NCI-H2107 treated with DMSO at 0.1 percent for 48 hours (cell line): ENCODE results near the gene ARID5B.

ENCODE experiments used
- DNase-seq: peaks from one replicate; lab custom pipeline; 2025; ENCODE audit not compliant: unreplicated experiment; lab: John Stamatoyannopoulos, UW

Gene ARID5B

GRCh38 chr10:61987951-61988379, 86.5 kb downstream of the ARID5B start:
- no peak for DNase-seq

DNA sequence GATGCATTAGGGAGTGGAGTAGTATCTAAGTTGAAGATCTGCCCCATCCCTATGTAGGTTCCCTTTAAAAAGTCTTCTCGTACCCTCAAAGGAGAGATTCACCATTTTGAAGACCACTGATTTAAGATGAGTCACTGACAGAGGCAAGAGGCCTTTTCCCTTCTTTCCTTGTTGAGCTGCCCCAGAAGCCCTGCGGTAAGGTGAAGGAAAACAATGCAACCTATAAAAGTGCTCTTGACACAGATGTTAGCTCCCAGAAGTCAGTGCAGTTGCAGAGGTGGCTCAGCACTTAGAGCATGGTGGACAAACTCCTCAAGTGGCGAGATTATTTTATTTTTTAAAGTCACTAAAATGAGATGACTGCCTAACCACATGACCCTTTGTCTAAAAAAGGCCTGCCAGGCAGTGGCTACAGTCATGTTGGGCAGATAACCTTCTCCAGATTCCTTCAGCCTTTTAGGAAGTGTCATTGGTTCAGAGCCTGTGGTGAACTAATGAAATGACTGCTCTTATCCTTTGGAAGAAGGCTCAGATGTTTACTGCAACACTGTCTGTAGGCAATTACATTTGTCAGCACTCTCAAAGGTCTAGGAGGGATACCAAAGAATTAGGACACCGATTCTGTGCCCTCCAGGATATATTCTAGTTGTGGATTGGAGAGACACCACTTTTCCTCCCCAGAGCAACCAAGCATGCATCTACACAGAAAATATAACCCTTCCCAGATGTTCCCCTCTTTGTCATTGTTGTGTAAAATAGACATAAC, 88.7 kb downstream of the ARID5B start:
- DNase-seq: no peak

DNA sequence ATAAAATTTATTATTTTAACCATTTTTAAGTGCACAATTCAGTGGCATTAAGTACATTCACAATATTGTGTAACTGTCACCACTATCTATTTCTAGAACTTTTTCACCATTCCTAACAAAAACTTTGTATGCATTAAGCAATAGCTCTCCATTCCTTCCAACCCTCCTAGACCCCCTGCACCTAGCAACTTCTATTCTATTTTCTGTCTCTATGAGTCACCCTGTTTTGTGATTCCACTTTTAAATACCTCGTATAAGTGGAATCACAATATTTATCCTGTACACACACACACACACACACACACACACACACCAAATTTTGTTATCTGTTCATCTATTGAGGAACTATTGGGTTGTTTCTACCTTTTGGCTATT, 89.2 kb downstream of the ARID5B start:
- DNase-seq: no peak

- no peak for DNase-seq
Measured at GRCh38 chr10:61991166-61991565, 89.7 kb downstream of the ARID5B start.

DNA sequence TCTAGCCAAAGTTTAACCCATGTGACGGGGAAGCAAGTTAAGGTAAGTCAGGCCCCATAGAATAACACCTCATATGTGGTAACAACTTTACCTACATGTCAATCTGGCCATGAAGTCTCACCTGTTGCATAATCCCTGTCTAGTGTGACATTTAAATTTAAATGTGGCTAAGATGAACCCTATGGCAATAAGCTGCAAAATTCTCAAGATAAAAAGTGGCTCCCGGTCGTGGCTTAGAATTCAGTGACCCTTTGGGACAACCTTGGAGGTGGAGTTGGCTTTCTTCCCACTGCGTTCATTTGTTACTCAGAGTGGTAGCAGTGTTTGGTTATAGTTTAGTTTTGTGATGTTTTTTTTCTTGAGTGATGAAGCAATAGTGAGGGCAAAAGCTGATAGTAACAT, 90.6 kb downstream of the ARID5B start:
- no peak for DNase-seq

GRCh38 chr10:61992671-61993668, 91.5 kb downstream of the ARID5B start:
- no peak for DNase-seq

DNA sequence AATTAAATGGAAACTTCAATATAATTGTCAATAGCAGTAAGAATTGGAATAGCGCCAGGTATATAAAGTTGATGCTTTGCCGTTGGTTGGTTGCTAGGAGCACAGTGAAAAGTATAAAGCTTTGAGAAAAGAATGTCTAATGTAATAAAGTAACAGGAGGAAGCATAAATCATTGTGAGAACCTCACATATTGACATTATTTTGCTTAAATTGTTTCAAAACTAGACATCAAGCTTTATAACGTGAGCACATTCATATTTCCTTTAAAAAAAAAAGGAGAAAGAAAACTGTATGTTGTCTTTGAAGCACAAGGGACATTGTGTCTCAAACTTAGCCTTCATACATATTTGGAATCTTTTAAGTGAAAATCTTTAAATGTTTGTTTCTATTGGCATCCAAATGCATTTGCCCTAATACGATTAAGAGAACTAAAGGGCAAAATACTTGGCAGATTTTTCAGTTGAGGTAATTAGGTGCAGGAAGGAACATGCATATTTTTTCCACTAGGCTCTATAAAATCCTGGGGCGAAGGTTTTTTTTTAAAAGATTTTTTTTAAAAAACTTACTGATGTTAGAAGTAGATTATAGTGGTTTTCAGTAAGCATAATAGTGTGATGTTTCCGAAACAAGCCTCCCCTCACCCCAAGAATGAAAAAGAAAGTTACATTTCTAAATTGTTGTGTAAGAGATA, 92.4 kb downstream of the ARID5B start:
- DNase-seq: no peak

- no peak for DNase-seq
Measured at GRCh38 chr10:61994405-61995219, 93.1 kb downstream of the ARID5B start.

GRCh38 chr10:61995220-61995503, 93.7 kb downstream of the ARID5B start:
- DNase-seq: no peak

- no peak for DNase-seq
Measured at GRCh38 chr10:61998937-61999336, 97.4 kb downstream of the ARID5B start.

- DNase-seq: no peak
Measured at GRCh38 chr10:62000037-62000603, 98.6 kb downstream of the ARID5B start.

DNA sequence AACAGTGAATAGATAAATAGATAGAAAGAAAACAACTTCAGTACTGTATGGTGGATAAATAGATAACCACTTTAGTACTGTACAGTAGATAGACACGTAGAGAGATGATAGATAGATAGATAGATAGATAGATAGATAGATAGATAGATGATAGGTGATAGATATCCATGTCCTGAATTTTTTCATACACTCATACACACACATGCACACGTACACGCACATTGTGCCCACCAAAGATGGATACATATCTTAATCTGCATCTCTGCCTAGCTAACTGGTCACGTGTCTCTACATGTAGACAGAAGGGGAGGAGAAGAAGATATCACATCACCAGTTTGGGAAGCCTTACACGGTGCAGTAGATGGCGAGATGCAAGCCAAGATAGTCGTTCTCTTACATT, 99.2 kb downstream of the ARID5B start:
- DNase-seq: no peak

- DNase-seq: no peak
Measured at GRCh38 chr10:62001898-62002297, 100.4 kb downstream of the ARID5B start.

- no peak for DNase-seq
Measured at GRCh38 chr10:62002753-62003152, 101.3 kb downstream of the ARID5B start.

GRCh38 chr10:62004042-62004441, 102.5 kb downstream of the ARID5B start:
- no peak for DNase-seq

DNA sequence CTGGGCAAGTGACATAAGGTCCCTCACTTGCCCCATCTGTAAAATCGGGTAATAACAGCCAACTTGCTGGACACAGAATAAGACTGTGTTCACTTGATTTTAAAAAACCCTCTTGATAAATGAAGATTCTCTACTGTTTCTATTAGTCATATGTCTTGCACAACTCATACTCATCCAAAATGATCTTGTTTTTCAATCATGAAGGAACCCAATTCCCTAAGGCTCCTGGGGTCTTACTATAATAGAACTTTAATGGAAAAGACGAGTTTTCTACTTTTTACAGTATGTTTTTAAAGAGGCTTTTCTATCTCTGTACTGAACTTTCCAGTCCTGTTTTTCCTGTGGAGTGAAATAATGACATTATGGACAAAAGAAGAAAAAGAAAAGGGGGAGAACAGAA, 103.8 kb downstream of the ARID5B start:
- no peak for DNase-seq

DNA sequence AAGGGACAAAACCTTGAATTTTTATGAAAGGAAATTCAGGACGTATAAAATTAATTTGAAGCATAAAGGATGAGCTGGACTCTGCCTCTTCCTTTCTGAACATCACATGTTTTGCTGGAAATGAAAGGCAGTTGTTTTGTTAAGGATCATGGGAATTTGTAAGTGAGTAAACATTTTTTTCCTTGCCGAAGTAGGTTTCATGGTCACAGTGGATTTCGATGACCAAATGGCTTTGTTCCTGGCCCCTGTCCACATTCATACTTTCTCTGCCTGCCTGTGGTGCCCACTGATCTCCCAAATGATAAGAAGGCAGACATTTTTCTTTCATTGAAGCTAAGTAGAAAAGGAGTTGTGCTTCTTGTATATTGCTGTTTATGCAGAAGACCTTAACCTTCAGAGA, 104.2 kb downstream of the ARID5B start:
- no peak for DNase-seq

GRCh38 chr10:62007145-62007544, 105.6 kb downstream of the ARID5B start:
- DNase-seq: no peak

DNA sequence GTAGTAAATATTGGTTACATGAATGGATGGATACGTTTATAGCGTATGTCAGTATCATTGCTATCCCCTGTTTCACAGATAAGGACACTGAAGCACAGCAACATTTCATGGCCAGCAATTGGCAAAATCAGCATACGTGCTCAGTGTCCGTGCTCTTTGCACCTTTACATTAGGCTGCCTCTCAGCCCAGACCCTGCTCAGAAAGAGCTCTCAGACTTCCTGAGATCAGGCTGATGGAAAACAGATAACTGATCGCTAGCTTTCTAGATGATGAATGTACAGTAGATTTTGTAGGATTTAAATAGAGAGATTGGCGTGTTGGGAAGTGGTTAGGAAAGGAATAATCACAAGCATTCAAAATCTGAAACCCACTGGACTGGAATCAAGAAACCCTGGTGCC, 106.7 kb downstream of the ARID5B start:
- DNase-seq: no peak

GRCh38 chr10:62008946-62009345, 107.4 kb downstream of the ARID5B start:
- no peak for DNase-seq

DNA sequence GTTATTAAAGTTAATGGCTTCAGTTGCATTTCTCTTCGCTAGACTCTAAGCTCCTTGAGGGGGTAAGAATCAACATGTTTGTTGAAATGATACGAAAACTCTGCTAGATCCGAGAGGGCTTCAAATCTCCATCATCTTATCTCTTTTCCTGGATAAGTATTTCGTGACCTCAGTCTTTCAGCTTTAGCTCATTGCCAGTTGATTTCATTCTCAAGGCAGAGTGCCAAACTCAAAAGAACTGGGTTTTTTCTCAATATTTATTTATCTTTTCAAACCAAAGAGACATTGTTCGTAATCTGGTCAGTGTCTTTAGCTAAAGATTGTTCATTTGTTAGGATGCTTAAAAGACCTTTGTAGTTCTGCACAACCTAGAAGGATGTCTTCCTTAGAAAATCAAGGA, 108.9 kb downstream of the ARID5B start:
- DNase-seq: no peak
